HL-60 (cell line): Measurements from ENCODE around the gene ZCCHC12.
A peak's percentile ranks its signal among the peaks of the same experiment; 100 is the strongest.
"Not testable (repeated sequence)": the region's sequence is repeated elsewhere in the genome, so short reads cannot be mapped to it uniquely, and the experiment has no call there.

Source experiments
- DNase-seq, 2 experiments: peaks; one replicate each; pipeline ENCODE4 v3.0.0-alpha.2; 2010 to 2020; ENCODE audit warnings: low read depth in 1 of 2, low spot score in 1 of 2
- H3K27ac ChIP-seq: fragments of 250-450 bp; sonication (Bioruptor Pico); replicated peaks from 2 replicates; pipeline ENCODE4 v1.5.1; 2020; ENCODE audit warnings: mild to moderate bottlenecking, moderate library complexity
- H3K27me3 ChIP-seq: fragments of 250-450 bp; sonication (Bioruptor Pico); 2 replicates; pipeline ENCODE4 v1.5.1; 2021; ENCODE audit warnings: mild to moderate bottlenecking, moderate library complexity; ENCODE audit not compliant: insufficient read depth, poor library complexity, severe bottlenecking
- H3K4me3 ChIP-seq: replicated peaks from 2 replicates; pipeline ENCODE4 v1.5.1; 2011; ENCODE audit warnings: mild to moderate bottlenecking, control low read depth, low read length; ENCODE audit not compliant: insufficient read depth
- GABPA ChIP-seq: IDR thresholded peaks from 2 replicates; pipeline ENCODE4 v1.6.1; 2012; ENCODE audit warnings: low read depth
- POLR2AphosphoS5 ChIP-seq: IDR thresholded peaks from 2 replicates; pipeline ENCODE4 v1.6.1; 2012; ENCODE audit warnings: low read depth
- SPI1 ChIP-seq: IDR thresholded peaks from 2 replicates; pipeline ENCODE4 v1.6.1; 2012; ENCODE audit warnings: low read depth, mild to moderate bottlenecking, borderline replicate concordance
- TF ChIP-seq, protein P1 (sequence below): IDR thresholded peaks from one replicate; pipeline ENCODE4 v1.5.1; 2011; ENCODE audit warnings: low read length, control low read depth, inconsistent platforms; ENCODE audit not compliant: insufficient read depth
- TF ChIP-seq, protein P2 (sequence below): IDR thresholded peaks from 2 replicates; pipeline ENCODE4 v1.6.1; 2012; ENCODE audit warnings: low read depth; ENCODE audit not compliant: insufficient replicate concordance

Gene ZCCHC12

DNA sequence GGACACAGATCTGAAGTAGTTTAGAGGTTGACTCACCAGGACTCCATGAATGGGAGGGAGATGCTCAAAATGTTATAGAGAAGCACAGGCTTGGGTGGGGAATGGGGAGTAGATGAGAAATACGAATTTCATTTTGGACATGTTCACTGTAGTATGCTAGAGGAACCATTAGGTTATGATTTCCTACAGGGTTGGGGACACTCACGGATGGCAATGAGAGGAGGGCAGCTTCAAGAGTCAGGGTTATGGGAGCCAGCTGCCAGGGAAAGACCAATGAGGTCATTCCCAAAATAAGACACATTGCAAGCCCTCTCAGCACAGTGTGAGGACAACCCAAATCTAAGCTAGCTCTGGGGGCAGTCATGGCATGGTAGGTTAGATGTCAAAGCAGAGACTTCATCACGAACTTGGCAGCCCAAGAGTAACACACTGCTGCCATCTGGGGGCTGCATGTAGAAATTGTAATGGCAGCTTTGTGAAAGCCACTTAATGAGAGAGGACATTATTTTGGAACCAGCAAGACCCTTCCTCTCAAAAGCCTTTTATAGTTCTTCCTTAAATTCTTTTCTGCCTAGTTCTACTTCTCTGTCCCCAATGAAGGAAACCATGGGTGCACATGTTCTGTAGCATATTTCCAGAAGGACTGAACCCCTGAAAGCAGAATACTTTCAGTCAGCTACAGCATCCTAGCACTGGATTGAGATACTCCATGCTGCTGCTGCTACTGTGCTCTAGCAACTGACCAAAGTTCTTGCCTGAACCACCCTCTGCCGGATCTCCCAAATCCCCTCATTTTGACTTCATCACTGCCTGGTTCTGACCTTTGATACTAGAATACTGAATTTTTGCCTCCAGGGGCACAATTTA, 16.2 kb upstream of the ZCCHC12 start:
- H3K4me3 ChIP-seq: no peak overlapping the region
- H3K27ac ChIP-seq: no peak overlapping the region
- H3K27me3 ChIP-seq: no peaks in the 10 kb centered on the region
- TF ChIP-seq SPI1 (no peak), GABPA (no peak), POLR2AphosphoS5 (no peak)
- TF ChIP-seq, protein P1, sequence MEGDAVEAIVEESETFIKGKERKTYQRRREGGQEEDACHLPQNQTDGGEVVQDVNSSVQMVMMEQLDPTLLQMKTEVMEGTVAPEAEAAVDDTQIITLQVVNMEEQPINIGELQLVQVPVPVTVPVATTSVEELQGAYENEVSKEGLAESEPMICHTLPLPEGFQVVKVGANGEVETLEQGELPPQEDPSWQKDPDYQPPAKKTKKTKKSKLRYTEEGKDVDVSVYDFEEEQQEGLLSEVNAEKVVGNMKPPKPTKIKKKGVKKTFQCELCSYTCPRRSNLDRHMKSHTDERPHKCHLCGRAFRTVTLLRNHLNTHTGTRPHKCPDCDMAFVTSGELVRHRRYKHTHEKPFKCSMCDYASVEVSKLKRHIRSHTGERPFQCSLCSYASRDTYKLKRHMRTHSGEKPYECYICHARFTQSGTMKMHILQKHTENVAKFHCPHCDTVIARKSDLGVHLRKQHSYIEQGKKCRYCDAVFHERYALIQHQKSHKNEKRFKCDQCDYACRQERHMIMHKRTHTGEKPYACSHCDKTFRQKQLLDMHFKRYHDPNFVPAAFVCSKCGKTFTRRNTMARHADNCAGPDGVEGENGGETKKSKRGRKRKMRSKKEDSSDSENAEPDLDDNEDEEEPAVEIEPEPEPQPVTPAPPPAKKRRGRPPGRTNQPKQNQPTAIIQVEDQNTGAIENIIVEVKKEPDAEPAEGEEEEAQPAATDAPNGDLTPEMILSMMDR: peak; percentile 24
- peak in 1 of 2 experiments; percentile 51 for DNase-seq

DNA sequence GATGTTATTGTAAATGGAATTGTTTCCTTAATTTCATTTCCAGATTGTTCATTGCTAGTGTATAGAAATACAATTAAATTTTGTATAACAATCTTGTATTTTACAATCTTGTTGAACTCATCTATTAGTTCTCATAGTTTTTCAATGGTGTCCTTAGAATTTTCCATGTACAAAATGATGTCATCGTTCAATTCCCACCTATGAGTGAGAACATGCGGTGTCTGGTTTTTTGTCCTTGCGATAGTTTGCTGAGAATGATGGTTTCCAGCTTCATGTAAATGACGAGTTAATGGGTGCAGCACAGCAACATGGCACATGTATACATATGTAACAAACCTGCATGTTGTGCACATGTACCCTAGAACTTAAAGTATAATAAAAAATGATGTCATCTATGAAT, 6.4 kb upstream of the ZCCHC12 start:
- DNase-seq, H3K27ac ChIP-seq: not testable (repeated sequence)

DNA sequence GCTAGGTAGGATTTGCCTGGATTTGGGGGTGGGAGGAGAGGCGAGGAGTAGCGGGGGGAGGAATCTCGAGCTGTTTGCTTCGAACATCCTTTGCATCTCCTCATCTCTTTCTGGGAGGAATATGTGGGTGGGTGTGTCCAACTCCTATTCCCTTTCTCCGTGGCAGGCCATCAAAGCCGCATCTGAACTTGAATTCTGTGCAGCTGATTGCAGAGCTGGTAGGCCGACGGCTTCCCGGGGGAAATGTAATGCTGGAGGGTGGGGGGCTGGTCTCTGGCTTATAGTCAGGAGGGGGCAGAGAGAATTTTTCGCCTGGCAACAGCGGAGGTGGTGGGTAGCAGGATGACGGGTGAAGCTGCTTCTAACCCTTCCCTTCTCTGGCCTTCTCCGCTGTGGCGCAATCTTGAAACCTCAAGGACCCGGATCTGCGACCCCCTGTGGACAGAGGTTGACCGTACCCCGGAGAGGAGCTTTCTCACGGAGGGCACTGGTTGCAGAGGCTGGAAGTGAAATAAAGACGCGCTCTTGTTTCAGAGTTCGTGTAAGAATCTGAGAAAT, 628 bp downstream of the ZCCHC12 start:
- no peak for DNase-seq
- no peak overlapping the region for H3K4me3 ChIP-seq
- peaks cover 9% of the 10 kb centered on the region for H3K27me3 ChIP-seq
- H3K27ac ChIP-seq: no peak overlapping the region
- no peak for TF ChIP-seq POLR2AphosphoS5
- TF ChIP-seq GABPA: no peak
- TF ChIP-seq, protein P2, sequence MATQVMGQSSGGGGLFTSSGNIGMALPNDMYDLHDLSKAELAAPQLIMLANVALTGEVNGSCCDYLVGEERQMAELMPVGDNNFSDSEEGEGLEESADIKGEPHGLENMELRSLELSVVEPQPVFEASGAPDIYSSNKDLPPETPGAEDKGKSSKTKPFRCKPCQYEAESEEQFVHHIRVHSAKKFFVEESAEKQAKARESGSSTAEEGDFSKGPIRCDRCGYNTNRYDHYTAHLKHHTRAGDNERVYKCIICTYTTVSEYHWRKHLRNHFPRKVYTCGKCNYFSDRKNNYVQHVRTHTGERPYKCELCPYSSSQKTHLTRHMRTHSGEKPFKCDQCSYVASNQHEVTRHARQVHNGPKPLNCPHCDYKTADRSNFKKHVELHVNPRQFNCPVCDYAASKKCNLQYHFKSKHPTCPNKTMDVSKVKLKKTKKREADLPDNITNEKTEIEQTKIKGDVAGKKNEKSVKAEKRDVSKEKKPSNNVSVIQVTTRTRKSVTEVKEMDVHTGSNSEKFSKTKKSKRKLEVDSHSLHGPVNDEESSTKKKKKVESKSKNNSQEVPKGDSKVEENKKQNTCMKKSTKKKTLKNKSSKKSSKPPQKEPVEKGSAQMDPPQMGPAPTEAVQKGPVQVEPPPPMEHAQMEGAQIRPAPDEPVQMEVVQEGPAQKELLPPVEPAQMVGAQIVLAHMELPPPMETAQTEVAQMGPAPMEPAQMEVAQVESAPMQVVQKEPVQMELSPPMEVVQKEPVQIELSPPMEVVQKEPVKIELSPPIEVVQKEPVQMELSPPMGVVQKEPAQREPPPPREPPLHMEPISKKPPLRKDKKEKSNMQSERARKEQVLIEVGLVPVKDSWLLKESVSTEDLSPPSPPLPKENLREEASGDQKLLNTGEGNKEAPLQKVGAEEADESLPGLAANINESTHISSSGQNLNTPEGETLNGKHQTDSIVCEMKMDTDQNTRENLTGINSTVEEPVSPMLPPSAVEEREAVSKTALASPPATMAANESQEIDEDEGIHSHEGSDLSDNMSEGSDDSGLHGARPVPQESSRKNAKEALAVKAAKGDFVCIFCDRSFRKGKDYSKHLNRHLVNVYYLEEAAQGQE: no peak
- TF ChIP-seq, protein P1: no peak
- TF ChIP-seq SPI1: no peak

More for the DNA sequence above, 6.4 kb upstream of the ZCCHC12 start:
- H3K27me3 ChIP-seq, H3K4me3 ChIP-seq: not testable (repeated sequence)

DNA sequence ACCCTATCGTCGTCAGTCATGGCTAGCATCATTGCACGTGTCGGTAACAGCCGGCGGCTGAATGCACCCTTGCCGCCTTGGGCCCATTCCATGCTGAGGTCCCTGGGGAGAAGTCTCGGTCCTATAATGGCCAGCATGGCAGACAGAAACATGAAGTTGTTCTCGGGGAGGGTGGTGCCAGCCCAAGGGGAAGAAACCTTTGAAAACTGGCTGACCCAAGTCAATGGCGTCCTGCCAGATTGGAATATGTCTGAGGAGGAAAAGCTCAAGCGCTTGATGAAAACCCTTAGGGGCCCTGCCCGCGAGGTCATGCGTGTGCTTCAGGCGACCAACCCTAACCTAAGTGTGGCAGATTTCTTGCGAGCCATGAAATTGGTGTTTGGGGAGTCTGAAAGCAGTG, 1.6 kb downstream of the ZCCHC12 start:
- no peak for TF ChIP-seq GABPA
- TF ChIP-seq, protein P2: no peak
- no peak for TF ChIP-seq SPI1
- TF ChIP-seq, protein P1: no peak
- no peak for TF ChIP-seq POLR2AphosphoS5
- Histone ChIP-seq H3K27me3 (peaks cover 9% of the 10 kb centered on the region), H3K4me3 (no peak overlapping the region)

More for the DNA sequence above, 1.6 kb downstream of the ZCCHC12 start:
- no peak overlapping the region for H3K27ac ChIP-seq
- DNase-seq: no peak
